GM21723 (cell line): Measurements from ENCODE around the gene YPEL5.
A peak's percentile ranks its signal among the peaks of the same experiment; 100 is the strongest.
"Not testable (repeated sequence)": the region's sequence is repeated elsewhere in the genome, so short reads cannot be mapped to it uniquely, and the experiment has no call there.

Experiments used
- ATAC-seq: cut with Tn5 transposase; IDR thresholded peaks from one replicate; pipeline ENCODE4 v1.9.1; 2021; ENCODE audit warnings: mild to moderate bottlenecking, moderate library complexity; ENCODE audit not compliant: unreplicated experiment

YPEL5 gene

DNA sequence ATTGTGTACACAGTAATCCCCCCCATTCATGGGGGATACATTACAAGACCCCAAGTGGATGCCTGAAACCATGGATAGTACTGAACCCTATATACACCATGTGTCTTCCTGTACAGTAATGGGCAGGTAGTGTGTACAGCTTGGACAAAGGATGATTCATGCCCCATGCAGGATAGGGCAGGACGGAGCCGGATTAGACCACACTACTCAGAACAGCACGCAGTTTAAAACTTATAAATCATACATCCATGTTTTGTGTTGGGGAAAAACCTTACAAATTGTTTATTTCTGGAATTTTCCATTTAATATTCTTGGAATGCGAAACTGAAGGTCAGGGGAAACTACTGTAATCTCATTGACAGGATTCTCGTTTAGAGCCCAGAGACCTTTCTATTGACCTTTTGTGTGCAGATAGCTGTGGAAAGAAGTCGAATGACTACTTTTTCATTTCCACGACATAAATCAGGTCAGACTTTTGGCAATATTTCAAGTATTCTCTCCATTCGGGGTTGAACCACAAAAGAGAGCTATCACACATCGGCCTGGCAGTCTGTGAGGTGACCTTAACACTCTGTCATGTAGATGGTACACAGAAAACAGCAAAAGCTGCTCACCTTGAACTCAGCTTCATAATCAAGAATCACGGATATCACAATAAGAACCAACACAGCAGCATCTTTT is 9.9 kb upstream of the YPEL5 start:
- ATAC-seq = no peak

DNA sequence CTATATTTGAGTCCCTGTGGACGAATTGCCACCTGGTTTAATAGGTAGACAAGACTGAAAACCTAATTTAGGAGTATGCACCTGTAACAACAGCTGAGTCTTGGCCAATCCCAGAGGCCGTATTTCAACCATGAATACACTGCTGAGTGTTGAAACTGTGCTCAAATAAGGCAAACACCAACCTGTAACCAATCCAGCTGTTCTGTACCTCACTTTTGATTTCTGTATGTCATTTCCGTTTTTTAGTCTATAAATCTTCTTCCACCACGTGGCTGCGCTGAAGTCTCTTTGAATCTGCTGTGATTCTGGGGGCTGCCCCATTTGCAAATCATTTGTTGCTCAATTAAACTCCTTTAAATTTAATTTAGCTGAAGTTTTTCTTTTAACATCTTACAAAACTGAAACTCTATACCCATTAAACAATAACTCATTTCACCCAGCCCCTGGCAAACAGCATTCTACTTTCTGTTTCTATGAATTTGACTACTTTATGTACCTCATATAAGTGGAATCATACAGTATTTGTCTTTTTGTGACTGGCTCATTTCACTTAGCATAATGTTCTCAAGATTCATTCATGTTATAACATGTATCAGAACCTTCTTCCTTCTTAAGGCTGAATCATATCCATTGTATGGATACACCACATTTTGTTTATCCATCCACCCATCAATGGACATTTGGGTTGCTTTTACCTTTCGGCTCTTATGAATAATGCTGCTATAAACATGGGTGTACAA is 7.5 kb upstream of the YPEL5 start:
- peak; percentile 71 for ATAC-seq

DNA sequence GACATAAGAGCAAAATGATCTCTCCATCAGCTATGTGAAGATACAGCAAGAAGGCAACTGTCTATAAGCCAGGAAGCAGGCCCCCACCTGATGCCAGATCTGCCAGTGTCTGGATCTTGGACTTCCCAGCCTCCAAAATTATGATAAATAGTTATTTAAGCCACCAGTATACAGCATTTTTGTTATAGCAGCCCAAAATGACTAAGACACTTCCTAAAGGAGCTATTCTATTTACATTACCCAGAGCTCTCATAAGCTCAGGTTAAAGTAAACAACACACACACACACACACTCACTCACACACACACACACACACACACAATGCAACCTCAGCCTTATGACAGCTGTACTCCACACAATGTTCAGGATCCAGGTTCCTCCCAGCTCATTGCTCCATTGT is 5.7 kb upstream of the YPEL5 start:
- ATAC-seq = no peak

DNA sequence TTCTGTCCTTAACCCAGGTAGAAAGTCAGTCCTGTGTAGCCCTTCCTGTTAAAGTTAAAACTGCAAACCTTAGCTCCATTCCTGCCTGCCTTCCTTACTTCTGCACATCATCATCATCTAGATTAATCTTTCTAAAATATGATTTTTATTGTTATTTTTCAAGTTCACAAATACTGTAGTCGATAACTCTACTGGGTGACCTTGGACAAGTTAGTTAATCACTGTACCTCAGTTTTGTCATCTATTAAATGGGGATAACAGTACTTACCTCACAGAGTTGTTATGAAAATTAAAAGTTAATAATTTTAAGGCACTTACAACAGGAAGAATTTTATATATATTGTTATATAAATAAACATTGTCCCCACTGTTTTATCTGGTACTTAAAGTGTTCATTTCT is 2.5 kb upstream of the YPEL5 start:
- no peak for ATAC-seq

DNA sequence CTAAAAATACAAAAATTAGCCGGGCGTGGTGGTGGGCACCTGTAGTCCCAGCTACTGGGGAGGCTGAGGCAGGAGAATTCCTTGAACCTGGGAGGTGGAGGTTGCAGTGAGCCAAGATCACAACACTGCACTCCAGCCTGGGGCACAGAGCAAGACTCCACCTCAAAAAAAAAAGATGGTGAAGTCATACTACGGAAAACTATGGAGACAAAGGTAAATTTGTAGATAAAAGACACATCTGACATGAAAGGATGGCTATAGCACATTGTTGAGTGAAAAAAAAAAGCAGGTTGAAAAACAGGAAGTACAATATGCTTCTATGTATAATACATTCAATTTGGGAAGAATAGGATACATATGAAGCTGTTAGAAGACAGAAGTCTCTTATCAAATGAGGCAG is 1.9 kb upstream of the YPEL5 start:
- not testable (repeated sequence) for ATAC-seq

DNA sequence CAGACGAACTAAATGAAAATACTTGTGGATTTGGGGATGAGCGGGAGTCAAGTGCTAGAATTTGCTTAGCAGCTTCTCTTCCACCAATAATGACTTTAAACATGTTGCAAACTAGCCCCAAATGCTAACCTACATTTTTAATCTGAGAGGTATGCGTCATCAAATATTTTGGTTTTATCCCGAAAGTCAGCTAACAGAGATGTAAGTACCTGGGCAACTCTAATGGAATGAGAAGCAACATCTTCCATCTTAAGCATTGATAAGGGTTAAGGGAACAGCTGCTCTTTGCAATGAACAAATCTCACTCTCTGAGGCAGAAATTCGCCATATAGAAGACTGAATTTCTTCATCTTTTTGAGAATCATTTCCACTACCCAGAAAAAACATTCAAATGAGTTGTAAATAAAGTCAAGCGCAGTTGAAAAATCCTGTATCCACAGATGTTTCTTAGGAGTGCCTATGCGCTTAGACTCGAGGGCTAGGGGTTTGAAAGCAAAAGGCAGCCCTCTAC is 926 bp upstream of the YPEL5 start:
- ATAC-seq = no peak

DNA sequence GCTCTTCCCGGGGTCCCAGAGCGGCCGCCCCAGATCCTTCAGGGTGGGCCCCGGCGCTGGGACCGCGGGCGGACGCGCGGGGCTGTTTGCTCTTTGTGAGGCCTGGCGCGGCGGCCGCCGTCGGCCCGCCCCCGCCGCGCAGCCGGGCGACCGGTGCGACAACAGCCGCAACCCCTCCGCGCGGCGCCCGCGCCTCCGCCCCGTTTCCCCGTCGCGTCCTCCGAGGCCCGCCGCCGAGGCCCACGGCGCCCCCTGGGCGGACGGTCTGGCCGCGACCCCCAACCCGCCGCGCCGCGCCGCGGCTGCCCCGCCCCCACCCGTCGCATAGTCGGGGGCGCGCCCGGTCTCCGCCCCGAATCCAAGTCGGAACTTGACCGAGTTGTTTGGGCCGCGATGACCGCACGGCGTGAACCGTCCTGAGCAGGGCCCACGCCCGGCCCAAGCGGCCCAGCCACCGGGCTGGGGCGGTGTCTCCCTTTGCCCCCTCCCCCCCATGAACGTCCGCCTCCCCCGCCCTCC is 448 bp downstream of the YPEL5 start:
- peak; percentile 13 for ATAC-seq

DNA sequence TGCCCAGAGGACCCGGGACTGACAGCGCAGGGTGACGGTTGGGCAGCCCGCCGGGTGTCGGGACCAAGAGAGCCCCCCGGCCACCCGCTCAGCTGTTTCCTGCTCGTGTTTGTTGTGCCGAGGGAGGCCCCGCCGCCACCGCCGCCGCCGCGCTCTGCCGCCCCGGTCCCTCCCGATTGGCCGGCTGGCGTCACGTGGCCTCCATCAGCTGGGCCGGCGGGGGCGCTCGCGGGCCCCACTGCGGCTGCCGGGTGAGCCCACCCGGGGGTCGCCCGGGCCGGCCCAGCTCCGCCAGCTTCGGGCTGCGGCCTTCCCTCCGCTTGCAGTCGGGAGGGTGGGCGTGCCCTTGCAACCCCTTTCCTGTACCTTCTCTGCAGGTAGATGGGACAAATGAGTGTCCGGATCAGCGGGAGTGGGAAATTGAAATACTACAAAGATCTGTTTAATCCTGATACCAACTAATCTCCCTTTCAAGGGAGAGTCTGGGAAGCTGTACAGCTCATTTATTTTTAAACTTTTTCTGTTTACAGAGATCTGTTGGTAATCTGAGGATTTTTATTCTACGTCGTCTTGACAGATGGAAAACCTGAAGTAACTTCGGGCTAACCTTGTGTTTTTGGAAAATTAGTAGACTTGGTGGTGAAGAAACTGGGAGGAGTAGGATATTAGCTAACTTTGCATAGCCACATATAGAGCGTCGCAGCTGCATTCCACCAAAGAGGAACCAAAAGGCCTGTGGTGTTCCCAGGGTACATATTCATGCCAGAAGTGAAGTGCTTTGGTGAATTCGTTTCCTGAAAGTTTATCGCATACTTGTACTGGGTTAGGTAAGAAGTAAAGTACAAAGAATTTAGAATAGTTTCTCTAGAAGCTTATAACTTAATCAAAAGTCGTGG is 1.2 kb downstream of the YPEL5 start:
- ATAC-seq = peak; percentile 31

DNA sequence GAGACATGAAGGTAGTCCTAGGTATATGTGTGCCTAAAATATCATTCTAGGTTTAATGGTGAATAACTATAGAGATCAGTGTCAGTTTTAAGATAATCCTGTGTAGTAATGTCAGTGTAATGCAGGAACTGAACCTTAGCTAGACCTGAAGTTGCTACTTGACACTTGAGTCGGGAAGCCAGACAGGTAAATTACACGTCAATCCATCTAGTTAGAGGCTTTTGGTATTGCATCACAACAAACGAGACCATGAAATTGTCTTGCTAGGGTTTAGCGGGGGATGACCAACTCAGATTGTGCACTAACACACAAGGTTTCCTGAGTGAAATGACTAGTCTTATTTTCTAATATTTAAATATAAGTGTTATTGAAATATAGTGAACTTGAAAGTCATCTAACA is 2.0 kb downstream of the YPEL5 start:
- no peak for ATAC-seq

DNA sequence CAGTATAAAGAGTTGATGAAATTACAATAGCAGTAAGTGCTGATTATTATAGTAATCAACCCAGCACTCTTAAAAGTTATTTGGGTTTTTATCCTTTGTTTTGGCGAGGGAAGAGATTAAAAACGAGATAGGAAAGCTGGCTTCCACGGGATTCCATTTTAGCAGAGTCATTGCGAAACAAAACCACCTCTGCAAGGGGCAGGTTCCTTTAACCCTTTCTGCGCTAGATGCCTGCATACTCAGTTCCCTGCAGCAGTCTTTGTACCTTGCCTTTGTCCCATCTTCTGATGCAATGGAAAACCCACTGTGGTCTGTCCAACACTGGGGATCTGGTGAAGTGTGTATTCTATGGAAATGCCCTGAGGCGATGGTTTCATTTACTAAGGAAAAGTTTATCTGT is 2.7 kb downstream of the YPEL5 start:
- ATAC-seq = no peak

DNA sequence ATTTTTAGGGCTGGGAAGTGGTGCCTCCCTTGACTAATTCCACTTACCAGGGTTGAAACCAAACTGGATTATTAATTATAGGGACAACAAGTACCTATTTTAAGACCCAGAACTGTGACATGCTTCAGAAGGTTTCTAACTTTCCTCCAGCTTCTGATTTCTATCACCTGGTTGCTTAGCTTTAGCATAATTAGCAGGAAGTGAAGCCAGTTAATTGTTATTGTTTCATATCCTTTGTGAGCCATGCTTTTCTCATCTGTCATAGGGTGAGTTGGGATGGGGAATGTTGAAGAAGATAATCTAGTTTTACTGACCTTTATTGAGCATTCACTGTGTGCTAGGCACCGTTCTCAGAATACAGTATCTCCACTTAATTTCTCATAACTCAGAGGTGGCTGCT is 3.2 kb downstream of the YPEL5 start:
- ATAC-seq = no peak

DNA sequence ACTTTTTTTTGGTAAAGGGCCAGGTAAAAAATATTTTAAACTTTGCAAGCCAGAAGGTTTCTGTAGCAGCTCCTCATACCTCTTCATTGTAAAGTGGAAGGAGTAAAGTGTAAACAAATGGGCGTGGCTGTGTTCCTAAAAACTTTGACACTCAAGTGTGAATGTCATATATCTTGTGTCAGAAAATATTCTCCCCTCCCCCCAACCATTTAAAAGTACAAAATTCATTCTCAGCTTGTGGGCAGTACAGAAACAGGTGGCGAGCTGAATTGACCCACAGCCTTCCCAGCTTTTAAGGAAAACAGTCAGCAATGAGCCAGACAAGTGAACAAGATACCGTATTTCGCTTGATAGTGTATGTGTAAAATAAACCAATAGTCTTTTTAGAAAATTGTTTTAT is 4.0 kb downstream of the YPEL5 start:
- no peak for ATAC-seq

DNA sequence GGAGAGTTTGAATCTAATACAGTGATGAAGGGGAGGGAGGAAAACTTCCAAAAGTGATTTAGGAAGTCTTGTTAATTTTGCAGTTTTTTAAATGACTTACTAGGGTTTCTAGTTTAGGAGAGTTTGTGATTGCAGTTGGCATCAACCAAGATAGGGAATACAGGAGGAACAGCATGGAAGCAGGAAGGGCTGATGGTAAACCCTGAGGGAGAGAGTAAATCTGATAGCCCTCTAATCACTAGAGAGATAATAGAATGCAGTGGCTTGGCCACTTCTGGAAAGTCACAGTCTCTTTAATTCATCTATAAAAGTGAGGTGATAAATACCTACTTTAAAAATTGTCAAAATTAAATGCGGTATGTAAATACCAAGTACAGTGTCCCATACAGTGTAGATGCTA is 5.6 kb downstream of the YPEL5 start:
- ATAC-seq = no peak

DNA sequence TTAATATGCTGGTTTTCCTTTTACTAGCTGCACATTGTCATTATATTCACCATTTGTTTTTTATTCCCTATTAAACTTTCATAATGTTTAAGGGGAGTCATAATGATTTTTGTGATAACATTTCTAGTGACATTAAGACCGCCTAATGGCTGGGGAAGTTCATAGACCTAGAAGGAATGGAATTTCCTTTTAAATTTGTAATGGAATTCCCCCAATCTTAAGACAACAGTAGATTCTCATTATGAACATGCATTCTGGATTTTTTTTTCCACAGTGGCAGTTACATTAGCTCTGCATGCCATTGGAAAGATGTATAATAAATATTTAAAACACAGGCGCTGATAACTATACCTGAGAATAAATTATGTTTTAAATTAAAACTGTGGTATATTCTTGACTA is 8.4 kb downstream of the YPEL5 start:
- no peak for ATAC-seq

DNA sequence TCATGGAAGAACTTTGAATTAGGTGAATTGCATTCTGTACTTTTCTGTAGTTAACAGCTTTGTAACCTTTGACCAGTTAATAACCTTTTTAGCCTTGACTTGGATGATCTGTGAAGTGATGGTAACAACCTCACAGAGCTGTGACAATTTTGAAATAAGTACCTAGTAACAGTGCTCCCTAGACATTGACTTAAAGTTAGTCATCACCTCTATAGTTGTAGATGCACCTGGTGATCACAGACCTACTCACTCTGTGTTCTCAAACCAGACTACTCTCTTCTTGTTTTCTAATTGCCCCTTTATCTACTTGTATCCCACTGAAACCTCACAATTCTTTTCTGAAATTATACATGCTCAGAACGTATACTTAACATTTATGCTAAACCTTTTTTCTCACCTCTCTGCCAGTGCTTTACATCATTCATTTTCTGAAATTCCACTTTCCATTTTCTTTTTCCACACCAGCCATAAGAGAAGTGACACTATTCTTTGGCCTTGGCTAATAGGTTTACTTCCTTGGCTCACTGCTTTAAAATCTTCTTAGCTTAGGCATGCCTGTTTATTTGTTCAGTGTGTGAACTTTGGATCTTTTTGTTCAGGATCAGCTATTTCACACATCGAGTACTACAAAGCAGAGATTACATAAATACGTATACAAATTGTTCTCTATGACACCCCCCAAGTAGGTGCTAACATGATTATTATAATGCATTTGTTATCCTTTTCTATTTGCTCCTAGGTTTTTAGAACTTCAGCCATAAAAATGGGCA is 9.3 kb downstream of the YPEL5 start:
- ATAC-seq = no peak

DNA sequence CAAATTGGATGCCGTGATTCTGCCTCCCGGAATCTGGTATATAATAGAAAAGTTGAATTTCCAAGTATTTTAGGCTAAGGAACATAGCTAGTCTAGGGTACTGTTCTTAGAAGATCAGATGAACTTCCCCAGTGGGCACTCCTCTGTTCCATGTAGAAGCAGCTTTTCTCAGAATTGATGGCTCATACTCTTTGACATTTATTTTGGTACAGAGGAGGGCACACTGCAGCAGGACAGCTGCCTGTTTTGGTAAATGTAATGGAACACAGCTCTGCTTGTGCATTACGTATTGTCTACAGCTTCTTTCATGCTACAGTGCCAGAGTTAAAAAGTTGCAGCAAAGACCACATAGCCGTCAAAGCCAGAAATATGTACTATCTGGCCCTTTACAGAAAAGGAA is 10.8 kb downstream of the YPEL5 start:
- no peak for ATAC-seq

DNA sequence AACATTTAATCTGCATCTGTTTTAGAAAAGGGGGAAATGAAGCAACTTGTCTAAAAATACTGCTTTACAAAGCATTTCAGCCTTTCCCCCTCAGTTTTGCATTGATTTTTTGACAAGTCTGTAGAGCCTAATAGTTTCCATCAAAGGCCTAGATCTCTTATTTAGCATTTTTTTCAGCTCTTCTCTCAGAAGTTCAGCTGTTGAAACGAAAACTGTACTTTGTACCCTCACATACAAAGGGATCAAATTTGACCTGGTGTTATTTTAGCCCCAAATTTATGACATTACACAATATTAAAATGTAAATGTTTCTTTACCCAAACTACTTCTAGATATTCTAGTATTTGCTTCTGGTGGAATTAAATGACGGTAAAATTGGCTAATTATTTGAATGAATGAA is 13.0 kb downstream of the YPEL5 start:
- no peak for ATAC-seq

DNA sequence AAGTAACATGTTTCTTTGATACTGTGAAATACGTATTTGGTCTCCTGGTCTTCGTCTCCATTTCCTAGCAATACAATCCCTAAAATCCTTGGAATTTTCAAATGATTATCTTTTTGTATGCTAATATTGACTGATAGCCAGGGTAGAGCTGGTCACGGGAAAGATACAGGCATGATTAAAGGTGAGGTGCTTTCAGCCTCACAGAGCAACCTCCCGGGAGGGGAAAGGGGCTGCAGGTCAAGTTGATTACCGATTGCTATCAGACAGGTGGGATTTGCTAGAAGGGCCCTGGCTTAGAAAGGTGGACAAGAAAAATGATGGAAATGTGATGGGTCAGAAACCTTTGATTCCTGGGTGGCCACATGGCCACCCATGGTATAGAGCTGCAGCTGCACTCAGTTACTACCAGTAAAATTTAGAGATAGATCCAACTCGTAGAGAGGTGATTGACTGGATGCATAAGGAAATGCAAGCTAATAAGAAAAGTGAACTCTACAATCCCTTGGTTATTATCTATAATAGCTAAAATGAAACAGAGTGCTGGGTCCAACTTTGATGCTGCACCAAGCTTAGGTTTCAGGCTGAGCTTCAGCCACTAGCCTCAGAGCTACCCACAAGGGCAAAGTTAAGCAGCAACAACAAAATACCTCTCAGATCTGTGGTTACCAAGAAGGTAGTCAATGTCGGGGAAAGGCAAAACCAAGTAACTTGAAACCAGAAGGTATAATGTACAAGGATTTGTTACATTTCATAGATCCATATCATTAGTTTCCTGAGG is 15.3 kb downstream of the YPEL5 start:
- no peak for ATAC-seq

DNA sequence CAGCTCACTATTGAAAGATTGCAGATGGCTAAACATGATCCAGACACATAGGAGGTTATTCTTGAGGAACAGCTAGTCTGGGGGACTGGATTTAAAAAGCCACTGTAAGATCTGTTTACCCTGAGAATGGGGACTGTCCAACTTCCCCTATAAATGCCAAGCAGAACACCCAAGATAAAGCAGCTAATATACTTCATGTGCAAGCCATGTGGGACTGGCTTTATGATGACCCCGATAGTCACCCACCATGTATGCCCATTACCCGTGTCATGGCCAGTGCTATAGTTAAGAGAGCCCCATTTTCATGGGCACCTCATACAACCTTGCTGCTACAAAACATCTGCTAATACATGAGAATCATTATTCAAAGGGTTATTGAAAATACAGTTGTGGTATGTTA is 16.0 kb downstream of the YPEL5 start:
- ATAC-seq = no peak
